NB4 (cell line): ENCODE results near the gene FAR2.

Source experiments
- DNase-seq: peaks from one replicate; pipeline ENCODE4 v3.0.0; 2010; ENCODE audit warnings: low read depth
- H3K4me3 ChIP-seq: one replicate; pipeline ENCODE4 v1.5.1; 2011; ENCODE audit warnings: mild to moderate bottlenecking, low read depth, low read length, moderate library complexity
- CTCF ChIP-seq: IDR thresholded peaks from one replicate; pipeline ENCODE4 v1.5.1; 2012; ENCODE audit warnings: low read depth, low read length
- MAX ChIP-seq: IDR thresholded peaks from 2 replicates; pipeline ENCODE4 v1.6.1; 2011; ENCODE audit warnings: low read depth, low read length
- MYC ChIP-seq: IDR thresholded peaks from 2 replicates; pipeline ENCODE4 v1.6.1; 2011; ENCODE audit warnings: low read depth, low read length
- POLR2A ChIP-seq: IDR thresholded peaks from 2 replicates; pipeline ENCODE4 v1.6.1; 2011; ENCODE audit warnings: mild to moderate bottlenecking; ENCODE audit not compliant: insufficient read length; ENCODE audit errors: extremely low read depth

The FAR2 gene

DNA sequence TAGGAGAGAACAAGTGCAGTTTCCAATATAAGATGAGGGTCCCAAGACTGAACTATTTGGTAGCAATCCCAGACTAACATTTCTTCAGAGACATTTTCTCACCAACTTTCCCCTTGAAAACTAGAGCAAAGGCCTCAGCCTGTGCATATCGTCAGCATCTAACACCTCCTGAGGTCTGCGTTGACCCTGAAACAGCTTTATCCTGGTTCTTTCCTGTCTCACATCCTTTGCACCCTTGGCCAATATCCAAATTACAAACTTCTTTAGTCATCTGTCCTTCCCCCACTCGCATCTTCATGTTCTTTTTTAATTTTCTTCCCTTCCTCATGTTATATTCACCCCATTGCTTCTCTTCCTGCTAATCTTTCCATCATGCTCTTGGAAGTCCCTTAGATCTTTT lies 83.0 kb downstream of the FAR2 start:
- TF ChIP-seq MAX (no peak), MYC (no peak), POLR2A (no peak), CTCF (no peak)
- H3K4me3 ChIP-seq: no peak overlapping the region
- no peak for DNase-seq

DNA sequence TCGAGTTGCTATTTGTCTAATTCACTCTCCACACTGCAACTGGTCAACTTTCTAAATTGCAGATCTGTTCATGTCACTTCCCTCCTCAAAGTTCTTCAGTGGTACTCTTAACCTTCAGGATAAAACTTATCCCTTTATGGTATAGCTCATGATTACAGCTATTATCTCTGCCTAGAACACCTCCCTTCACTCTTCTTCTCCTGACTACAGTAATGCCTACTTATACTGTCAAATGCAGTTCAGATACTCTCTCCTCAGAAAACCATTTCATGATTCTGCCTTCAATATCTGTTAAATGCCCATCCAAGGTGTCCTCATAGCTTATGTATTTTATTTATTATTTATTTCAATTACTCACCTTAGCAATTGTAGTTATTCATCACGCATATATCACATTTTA lies 85.5 kb downstream of the FAR2 start:
- no peak for DNase-seq
- no peak overlapping the region for H3K4me3 ChIP-seq
- TF ChIP-seq MAX (no peak), MYC (no peak), POLR2A (no peak), CTCF (no peak)

DNA sequence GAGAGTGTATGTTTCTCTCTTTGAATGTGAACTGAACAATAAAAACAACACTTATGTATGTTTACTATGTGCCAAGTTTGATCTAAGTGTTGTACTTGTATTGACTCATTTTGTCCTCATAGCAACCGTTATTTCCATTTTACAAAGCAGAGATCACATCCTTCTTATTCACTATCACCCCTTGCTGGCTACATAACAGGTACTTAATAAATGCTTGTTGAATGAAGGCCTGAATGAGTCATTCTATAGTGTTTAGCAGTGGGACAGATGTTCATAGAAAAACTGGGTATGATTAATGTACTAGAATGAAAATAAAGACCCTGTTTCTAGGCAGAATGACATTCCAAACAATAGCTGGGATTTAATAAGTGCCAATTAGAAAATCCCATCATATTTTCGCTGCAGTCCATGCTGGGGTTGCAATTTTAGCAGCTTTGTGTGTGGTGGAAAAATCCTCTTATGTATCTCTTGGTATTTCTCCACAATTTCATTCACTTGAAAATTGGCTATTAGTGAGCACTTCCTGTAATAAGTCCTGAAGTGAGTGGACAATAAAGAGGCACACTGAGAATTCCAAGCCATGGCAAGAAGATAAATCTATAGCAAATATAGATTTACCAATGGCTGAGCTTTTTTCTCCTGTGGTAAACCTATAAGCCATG lies 86.0 kb downstream of the FAR2 start:
- no peak overlapping the region for H3K4me3 ChIP-seq
- TF ChIP-seq CTCF (no peak), POLR2A (no peak), MYC (no peak), MAX (no peak)
- no peak for DNase-seq

DNA sequence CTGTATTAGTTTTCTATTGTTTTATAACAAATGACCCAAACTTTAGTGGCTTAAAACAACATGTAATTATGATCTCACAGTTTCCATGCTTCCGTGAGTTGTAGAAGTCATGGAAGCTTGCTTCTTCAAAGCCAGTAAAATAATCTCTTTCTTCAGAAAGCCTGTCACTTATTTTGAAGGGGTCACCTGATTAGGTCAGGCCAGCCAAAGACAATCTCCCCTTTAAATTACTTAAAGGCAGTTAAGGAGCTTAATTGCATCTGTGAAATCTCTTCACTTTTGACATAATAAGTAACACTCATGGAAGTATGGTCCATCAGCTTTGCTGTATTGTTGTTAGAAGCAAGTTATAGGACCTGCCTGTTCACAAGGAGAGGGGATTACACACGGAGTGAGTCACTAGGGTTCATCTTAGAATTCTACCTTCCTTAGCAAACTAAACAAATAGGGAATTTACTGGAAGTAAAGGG lies 89.8 kb downstream of the FAR2 start:
- no peak overlapping the region for H3K4me3 ChIP-seq
- no peak for DNase-seq
- TF ChIP-seq MYC (no peak), MAX (no peak), POLR2A (no peak), CTCF (no peak)

GRCh38 chr12:29239336-29239735 lies 90.3 kb downstream of the FAR2 start:
- no peak for DNase-seq
- TF ChIP-seq MYC: no peak
- TF ChIP-seq MAX: no peak
- TF ChIP-seq CTCF: no peak
- no peak for TF ChIP-seq POLR2A
- H3K4me3 ChIP-seq: no peak overlapping the region
